ENCODE measurements around the gene RNU7-1. TPM values are rescaled to one million over a fixed set of nuclear protein-coding genes. Genes with fewer than 3 reads are reported as not detected.
"Not testable (repeated sequence)": the region's sequence is repeated elsewhere in the genome, so short reads cannot be mapped to it uniquely, and the experiment has no call there.

The RNU7-1 gene
- total RNA-seq, 1 donor from 2014 or later = not detected

DNA sequence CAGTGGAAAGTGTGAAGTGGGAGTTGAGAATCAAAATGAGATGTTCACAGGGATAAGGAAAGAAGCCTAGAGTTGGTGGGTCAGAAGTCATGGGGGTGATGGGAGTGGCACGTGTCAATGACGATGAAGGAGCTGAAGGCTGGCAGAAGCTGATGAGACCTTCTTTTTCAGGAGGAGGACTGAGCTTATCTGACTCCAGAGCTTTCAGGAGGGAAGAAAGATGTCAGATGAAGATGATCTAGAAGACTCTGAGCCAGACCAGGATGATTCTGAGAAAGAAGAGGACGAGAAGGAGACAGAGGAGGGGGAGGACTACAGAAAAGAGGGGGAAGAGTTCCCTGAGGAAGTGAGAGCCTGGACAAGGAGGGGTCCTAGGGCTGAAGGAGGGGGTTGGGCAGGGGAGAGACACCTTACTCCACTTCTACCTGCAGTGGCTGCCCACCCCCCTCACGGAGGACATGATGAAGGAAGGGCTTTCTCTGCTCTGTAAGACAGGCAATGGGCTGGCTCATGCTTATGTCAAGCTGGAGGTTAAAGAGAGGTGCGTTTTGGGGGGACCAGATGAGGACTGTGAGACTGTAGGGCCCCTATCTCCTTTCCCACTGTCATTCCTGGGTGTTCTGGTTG is 38.1 kb upstream of the RNU7-1 start:
- H3K9me3 Mint-ChIP-seq (ENCODE audit: unreplicated experiment) = no peaks in the 10 kb centered on the region
- TF ChIP-seq, protein P1, sequence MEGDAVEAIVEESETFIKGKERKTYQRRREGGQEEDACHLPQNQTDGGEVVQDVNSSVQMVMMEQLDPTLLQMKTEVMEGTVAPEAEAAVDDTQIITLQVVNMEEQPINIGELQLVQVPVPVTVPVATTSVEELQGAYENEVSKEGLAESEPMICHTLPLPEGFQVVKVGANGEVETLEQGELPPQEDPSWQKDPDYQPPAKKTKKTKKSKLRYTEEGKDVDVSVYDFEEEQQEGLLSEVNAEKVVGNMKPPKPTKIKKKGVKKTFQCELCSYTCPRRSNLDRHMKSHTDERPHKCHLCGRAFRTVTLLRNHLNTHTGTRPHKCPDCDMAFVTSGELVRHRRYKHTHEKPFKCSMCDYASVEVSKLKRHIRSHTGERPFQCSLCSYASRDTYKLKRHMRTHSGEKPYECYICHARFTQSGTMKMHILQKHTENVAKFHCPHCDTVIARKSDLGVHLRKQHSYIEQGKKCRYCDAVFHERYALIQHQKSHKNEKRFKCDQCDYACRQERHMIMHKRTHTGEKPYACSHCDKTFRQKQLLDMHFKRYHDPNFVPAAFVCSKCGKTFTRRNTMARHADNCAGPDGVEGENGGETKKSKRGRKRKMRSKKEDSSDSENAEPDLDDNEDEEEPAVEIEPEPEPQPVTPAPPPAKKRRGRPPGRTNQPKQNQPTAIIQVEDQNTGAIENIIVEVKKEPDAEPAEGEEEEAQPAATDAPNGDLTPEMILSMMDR (IDR thresholded peaks at IDR 0.05; ENCODE audit: unreplicated experiment) = no peak
- H3K27me3 Mint-ChIP-seq (ENCODE audit: unreplicated experiment) = peaks cover 3% of the 10 kb centered on the region
- peaks cover 4% of the 10 kb centered on the region for H3K4me1 Mint-ChIP-seq (ENCODE audit: unreplicated experiment)
- peaks cover 4% of the 10 kb centered on the region for H3K36me3 Mint-ChIP-seq (ENCODE audit: low read depth, unreplicated experiment)
- DNase-seq (ENCODE audit: low spot score) = no peak
- H3K4me3 Mint-ChIP-seq (ENCODE audit: unreplicated experiment) = no peak overlapping the region
- H3K27ac Mint-ChIP-seq (ENCODE audit: unreplicated experiment) = no peak overlapping the region

DNA sequence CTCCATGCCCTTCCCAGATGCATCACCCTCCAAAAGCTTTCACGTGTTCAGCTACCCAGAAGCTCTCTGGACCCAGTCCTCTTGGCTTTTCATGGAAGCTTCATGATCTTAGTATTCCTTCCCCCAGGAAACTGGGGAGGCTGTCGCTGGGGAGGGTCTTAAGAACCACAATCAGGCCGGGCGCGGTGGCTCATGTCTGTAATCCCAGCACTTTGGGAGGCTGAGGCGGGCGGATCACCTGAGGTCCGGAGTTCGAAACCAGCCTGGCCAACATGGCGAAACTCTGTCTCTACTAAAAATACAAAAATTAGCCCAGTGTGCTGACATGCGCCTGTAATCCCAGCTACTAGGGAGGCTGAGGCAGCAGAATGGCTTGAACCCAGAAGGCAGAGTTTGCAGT is 35.5 kb upstream of the RNU7-1 start:
- H3K36me3 Mint-ChIP-seq (ENCODE audit: low read depth, unreplicated experiment); H3K4me3 Mint-ChIP-seq (ENCODE audit: unreplicated experiment); DNase-seq (ENCODE audit: low spot score); H3K27ac Mint-ChIP-seq (ENCODE audit: unreplicated experiment); H3K4me1 Mint-ChIP-seq (ENCODE audit: unreplicated experiment); H3K9me3 Mint-ChIP-seq (ENCODE audit: unreplicated experiment): not testable (repeated sequence)
- peaks cover 10% of the 10 kb centered on the region for H3K27me3 Mint-ChIP-seq (ENCODE audit: unreplicated experiment)

DNA sequence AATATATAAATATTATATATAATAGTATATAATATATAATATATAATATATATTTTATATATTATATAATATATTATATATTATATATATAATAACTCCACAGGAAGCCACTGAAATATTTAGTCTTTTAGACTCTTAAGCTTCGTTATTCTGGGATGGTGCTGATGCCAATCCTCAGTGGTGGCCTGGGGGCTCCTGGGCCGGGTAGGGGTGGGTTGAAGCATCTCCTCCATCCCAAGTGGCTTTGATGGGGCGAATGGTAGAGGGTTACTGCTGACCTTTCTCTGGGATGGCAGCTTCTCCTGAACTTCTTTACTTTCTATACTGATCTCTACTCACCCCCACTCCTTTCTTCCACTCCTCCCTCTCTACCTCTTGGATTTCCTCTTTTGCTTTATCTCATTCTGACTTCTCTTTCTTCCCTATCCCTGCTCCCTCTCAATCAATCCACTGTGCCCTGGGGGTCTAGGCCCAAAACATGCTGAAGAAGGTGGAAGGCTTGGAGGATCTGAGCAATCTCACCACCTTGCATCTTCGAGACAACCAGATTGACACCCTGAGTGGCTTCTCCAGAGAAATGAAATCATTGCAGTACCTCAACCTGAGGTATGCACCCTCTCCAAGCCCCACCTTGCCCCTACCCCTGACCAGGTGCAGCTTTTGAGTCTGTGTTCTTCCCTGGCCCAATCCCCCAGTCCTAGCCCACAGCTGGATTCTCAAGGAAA is 34.0 kb upstream of the RNU7-1 start:
- H3K27ac Mint-ChIP-seq (ENCODE audit: unreplicated experiment) = no peak overlapping the region
- peaks cover 12% of the 10 kb centered on the region for H3K27me3 Mint-ChIP-seq (ENCODE audit: unreplicated experiment)
- TF ChIP-seq, protein P1 (IDR thresholded peaks at IDR 0.05; ENCODE audit: unreplicated experiment) = no peak
- no peaks in the 10 kb centered on the region for H3K4me1 Mint-ChIP-seq (ENCODE audit: unreplicated experiment)
- H3K4me3 Mint-ChIP-seq (ENCODE audit: unreplicated experiment) = no peak overlapping the region
- H3K36me3 Mint-ChIP-seq (ENCODE audit: low read depth, unreplicated experiment) = peaks cover 5% of the 10 kb centered on the region
- H3K9me3 Mint-ChIP-seq (ENCODE audit: unreplicated experiment) = no peaks in the 10 kb centered on the region
- DNase-seq (ENCODE audit: low spot score) = no peak

DNA sequence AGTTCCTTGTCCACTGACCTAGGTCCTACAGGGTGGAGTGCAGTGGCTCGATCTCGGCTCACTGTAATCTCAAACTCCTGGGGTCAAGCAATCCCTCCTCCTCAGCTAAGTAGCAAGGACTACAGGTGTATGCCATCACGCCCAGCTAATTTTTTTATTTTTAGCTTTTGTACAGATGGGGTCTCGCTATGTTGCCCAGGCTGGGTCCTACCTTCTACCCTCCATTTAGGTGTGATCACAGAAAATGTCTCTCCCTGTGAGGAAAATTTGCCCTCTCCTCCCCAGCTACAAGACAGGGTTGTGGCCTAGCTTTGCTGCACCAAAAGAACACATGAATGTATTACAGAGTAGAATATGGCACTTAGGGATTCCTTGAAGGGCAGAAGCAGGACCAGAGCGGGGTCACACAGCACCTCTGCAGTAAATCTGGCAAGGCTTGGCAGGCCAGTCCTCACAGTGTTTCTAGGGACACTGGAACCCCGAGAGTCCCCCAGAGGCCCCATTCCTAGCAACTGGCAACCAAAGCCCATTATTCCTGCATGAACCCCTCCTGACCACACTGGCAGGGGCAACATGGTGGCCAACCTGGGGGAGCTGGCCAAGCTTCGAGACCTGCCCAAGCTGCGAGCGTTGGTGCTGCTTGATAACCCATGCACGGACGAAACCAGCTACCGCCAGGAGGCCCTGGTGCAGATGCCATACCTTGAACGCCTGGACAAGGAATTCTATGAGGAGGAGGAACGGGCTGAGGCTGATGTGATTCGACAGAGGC is 31.3 kb upstream of the RNU7-1 start:
- Mint-ChIP-seq H3K4me3 (ENCODE audit: unreplicated experiment) (no peak overlapping the region), H3K9me3 (ENCODE audit: unreplicated experiment) (no peaks in the 10 kb centered on the region), H3K36me3 (ENCODE audit: low read depth, unreplicated experiment) (peaks cover 5% of the 10 kb centered on the region), H3K27ac (ENCODE audit: unreplicated experiment) (no peak overlapping the region), H3K27me3 (ENCODE audit: unreplicated experiment) (peaks cover 18% of the 10 kb centered on the region), H3K4me1 (ENCODE audit: unreplicated experiment) (peaks cover 11% of the 10 kb centered on the region)
- TF ChIP-seq, protein P1 (IDR thresholded peaks at IDR 0.05; ENCODE audit: unreplicated experiment) = no peak
- no peak for DNase-seq (ENCODE audit: low spot score)

DNA sequence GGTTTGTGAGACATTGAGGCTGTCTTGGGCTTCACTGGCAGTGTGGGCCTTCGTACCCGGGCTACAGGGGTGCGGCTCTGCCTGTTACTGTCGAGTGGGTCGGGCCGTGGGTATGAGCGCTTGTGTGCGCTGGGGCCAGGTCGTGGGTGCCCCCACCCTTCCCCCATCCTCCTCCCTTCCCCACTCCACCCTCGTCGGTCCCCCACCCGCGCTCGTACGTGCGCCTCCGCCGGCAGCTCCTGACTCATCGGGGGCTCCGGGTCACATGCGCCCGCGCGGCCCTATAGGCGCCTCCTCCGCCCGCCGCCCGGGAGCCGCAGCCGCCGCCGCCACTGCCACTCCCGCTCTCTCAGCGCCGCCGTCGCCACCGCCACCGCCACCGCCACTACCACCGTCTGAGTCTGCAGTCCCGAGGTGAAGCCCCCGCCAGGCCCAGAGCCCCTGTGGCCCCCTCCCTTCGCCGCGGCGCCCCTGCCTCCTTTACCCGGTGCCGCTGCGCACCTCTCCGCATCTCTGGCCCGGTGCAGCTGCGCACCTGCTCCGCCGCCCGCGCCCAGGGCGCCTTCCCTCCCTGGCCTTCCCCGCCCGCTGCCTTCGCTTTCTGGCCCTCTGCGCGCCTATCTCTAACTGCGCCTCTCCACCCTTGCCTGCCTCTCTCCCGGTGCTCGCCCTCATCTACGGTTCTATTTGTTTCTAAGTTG is 29.2 kb upstream of the RNU7-1 start, which contains the start of gene ENO2:
Gene ENO2, plus strand, starts transcription at position 335 of the 701 bp plus-strand sequence. CDS start 1,253 bp downstream, outside the sequence.
- H3K9me3 Mint-ChIP-seq (ENCODE audit: unreplicated experiment) = no peaks in the 10 kb centered on the region
- TF ChIP-seq, protein P1 (IDR thresholded peaks at IDR 0.05; ENCODE audit: unreplicated experiment) = no peak
- peak within 1 kb of the TSS; percentile 42 for H3K27ac Mint-ChIP-seq (ENCODE audit: unreplicated experiment)
- peaks cover 16% of the 10 kb centered on the region for H3K27me3 Mint-ChIP-seq (ENCODE audit: unreplicated experiment)
- peak within 1 kb of the TSS; percentile 86 for H3K4me3 Mint-ChIP-seq (ENCODE audit: unreplicated experiment)
- DNase-seq (ENCODE audit: low spot score) = peak; percentile 50
- H3K4me1 Mint-ChIP-seq (ENCODE audit: unreplicated experiment) = peaks cover 12% of the 10 kb centered on the region
- peaks cover 5% of the 10 kb centered on the region for H3K36me3 Mint-ChIP-seq (ENCODE audit: low read depth, unreplicated experiment)
